OCI-M1 (cell line): ENCODE data around the gene EXOC6B.

Experiments
- DNase-seq: peaks from one replicate; lab custom pipeline; 2025; lab: John Stamatoyannopoulos, UW

EXOC6B gene

DNA sequence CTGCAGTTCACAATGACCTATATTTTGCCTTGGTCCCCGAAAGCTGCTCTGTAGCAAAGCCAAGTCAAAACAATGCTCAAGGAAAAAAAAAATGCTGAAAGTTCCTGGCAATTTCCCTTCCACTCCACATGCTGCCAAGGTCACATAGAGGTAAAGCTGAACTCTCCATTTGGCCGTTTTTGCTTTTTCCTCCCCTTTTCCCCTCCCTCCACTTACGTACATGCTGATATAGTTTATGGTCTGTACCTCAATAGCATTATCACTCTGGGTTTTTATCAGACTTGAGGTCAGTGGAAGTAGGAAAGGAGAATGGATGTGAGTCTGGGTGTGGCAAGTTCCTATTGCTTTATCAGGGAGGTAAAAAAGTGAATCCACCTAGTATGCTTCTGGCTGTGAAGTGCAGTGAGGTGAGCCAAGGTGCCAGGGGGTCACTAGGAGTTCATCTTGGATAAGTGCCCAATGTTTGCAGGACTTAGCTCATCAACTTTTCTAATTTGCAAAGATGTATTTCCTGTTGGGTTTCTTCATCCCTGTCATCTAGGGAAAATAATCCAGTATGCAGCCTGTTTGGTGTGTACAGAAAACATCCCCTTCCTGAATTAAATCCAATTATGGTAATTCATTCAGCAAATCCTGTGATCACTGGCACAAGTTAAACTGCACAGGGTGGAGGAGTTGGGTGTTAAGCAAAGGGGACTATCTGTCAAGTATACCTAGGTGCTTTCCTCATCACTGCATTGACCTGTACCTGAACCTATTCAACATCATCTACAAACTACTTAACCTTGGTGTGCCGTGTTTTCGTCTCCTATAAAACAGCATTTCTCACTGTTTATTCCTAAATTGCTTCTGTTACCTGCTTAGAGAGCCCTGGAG, 553.8 kb downstream of the EXOC6B start:
- no peak for DNase-seq

DNA sequence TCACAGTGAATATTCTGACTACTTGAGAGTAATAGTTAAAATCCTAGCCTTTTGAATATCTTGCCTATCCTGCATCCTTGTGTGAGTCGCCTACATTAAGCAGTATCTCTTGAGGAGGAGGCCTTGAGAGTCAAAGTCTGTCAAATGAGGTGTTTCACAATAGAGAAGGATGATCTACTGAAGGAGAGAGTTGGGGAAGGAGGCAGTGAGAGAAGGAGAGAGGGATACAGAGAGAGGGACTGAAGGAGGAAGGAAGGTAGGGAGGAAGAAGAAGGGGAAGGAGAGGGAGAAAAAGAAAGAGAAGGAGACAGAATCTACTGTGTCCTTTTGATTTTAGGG, 554.6 kb downstream of the EXOC6B start:
- no peak for DNase-seq

DNA sequence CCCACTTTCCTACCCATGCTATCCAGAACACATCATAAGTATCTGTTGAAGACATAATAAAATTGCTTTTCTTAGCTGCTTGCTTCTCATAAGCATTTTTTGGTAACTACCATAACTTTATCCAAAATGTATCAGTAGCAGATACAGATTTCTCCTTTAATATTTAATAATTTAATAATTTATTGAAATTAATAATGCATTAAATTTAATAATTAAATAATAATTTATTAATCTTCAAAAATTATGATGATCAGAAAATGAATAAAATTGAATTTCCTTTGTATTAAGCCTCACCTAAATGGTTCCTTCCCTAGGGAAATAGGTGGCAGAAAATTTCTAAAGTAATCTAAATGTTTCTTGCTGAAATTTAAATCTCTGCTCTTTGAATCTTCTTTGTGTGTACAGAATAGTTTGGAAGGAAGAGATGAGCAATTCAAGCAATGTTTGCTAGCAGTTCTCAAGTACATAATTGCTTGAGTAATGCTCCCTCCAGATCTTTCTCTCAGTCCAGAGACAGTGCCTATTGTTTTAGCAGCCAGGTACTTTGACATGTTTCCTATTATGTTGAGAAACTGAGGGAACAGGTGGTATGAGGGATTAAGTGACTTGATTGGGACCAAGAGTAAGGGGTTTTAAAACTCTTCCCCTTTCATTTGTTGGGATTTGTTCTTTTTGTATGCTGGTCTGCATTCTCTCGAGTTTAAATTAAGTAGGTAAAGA, 555.1 kb downstream of the EXOC6B start:
- DNase-seq, result no peak

DNA sequence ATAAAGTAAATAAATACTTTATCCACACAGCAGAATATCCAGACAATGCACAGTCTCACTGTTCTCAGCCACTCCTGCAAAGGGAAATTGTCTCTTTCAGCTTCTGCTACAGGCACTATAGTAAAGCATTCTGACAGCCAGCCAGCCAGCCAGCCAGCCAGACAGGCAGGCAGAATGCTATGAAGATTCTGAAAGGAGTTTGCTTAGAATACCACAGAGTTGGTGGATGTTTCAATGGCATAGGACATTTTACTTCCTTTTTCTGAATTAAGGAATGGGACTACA, 562.1 kb downstream of the EXOC6B start:
- DNase-seq, result no peak

DNA sequence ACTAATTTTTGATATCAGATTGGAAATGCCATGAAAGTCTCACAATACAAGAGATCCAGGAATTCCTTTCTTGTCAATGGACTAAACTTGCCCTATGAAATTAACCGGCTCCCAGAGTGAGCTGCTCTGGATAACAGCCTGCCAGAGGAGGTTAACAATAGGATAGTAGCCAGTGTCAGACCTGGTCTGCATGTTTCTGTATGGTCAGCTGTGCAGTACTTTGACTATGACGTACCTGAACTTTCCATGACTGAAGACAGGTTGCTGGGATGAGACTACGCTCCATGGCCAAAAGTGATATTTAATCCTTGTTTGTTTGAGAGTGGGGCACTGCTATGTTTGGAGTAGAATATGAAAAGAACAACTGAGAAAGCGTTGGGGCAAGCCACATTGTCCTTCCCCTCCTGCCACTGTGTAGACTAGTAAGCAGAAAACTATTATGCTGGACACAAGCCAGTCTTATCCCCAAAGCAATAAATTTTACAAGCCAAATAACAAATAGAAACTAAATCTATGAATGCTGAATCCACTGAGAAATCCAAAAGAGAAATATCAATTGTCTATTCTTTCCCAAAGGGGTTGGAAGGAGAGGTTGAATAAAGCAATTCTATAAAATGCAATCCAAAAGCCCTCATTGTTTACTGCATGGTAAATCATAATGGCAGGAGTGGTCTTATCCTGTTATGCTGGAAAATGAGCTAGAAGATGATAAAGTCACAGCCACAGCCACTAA, 562.6 kb downstream of the EXOC6B start:
- DNase-seq, result no peak

DNA sequence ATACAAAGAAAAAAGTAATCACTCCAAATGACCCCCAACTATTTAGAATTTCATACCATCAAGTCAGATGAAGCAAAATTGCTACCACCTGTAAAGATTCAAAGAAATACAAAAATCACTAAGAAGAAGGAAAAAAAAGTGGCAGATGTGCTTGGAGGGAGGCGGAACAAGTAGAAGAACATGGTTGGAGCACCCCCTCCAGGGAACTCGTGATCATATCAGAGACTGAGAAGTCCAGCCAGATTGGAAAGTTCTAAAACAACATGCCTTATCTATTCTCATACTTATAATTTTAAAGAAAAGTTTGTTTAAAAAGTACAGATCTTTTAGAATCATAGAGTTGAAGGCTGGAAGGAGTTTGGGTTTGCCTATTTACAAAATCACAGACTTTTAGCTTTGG, 564.8 kb downstream of the EXOC6B start:
- no peak for DNase-seq

DNA sequence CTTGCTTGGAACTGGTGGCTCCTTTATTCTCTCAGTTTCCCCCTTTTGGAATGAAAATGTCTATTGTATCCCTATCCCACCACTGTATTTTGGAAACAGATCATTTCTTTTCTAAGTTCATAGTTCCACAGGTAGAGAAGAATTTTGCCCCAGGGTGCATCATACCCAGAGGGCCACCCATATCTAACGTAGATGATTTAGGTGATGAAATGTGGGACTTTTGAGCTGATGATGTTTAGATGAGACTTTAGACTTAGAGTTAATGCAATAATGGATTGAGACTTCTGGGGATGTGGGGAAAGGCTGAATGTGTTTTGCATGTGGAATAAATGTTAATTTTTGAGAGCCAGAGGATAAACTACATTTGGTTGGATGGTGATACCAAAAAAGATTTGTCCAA, 570.3 kb downstream of the EXOC6B start:
- DNase-seq, result no peak

DNA sequence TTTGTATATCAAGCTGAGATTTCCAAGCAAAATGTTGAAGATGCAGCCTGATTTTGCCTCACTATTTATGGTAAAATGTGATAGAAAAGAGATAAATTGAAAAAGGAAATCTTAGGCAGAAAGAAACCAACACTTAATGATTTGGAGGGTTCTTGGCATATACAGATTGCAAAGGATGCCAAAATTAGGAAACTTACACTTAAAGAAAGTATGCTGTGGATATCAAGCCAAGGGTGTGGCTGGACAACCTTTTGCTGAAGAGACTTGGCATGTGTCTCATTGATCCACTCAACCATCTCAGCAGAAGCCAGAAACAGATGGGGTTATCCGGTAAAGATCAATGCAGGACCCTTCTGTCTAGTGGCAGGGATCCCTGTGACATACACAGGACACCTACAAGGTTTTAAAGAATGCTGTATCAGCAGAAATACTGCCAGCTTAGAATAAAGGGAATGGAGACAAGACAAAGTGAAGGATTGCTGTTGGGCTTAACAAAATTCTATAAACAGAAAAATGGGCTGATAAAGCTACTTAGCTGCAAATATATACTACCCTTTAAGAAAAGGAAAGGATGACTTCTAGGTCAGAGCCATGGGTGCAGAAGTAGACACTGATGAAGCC, 570.9 kb downstream of the EXOC6B start:
- DNase-seq, result no peak

DNA sequence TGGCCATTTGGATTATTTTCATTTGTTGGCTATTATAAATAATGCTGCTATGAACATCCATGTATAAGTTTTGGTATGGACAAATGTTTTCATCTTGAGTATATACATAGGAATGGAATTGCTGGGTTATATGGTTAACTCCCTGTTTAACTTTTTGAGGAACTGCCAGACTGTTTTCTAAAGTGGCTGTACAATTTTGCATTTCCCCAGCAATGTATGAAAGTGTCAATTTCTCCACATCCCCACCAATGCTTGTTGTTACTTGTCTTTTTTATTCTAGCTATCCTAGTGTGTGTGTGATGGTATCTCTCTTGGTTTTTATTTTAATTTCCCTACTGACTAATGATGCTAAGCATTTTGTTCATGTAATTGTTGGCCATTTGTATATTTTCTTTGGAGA, 587.5 kb downstream of the EXOC6B start:
- no peak for DNase-seq

DNA sequence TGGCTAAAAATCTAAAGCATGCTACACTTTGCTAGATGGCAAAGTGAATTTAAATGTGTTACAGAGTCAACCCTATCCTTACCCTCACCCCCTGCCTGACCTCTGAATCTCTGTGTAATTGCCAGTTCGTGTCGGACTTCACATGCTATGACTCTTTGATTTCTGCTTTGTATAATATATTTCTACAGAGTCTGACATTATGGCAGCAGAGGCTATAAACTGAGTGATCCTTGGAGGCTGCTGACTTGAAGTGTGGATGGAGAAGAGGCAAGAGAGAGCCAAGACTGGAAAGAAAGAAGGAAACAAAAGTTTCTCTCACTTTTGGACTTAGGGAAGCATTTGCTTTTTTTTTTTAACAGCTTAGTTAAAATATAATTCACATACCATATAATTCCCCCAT, 588.3 kb downstream of the EXOC6B start:
- DNase-seq, result no peak

DNA sequence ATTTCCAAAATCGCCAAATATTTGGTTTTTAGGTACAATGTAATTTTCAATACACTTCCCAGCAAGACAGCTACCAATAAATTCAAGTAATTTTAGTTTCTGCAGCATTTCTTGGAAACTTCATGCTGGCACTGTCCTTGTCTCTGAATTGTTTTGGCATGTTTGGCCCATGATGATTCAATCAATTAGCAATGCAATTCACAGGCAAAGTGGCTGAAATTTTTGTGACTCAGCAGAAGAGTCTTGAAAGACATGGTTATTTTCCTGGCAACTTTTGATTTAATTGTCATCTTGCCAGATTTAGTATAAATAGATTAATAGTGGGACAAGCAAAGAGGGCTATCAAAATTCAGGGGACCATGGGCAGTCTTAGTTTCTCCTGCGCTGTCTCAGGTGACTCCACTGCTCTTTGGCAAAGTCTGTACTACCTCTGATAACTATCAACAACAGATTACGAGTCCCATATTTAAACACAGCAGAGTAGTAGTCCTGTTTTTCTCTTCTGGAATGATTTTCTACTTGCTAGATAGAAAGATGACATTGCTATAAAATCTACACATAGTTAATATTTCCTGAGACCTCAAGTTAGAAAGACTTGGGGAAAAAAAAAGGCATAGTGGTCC, 589.3 kb downstream of the EXOC6B start:
- no peak for DNase-seq

DNA sequence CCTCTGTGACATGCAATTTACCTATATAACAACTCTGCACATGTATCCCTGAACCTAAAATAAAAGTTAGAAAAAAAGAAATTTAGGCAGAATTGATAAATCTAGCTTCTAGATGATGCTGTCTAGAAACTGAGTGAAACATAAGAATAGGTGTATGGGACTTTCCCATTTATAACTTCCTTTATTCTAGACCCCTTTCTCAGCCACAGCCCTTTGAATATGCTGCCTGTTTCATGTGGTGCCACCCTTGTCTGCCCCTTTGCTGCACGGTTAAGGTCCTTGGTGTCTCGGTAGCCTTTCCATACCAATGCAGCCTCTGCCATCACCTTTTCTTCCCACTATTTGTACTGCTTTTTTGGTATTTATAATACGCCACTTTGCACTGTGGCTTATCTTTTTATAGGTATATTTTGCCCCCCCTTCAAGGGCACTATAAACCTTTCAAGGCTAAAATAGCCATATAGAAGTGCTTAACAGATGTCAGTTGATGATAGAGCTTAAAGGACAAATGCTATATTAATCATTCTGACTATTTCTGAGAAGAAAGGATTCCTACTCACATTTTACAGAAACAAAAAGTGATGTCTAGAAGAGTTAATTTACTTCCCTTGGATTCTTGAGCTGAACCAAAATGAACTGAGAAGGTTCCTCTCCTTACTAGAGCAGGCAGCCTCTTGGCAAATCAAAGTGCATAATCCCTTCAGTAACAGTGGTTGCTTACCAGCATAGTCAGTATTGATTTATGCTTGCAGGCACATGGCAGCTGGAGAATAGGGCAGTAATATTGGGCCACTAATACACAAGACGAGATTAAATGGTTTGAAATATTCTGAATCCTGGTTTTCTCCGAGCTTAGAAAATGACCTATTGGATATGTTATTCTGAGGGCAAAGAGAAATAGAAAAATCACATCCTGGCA, 590.1 kb downstream of the EXOC6B start:
- no peak for DNase-seq

DNA sequence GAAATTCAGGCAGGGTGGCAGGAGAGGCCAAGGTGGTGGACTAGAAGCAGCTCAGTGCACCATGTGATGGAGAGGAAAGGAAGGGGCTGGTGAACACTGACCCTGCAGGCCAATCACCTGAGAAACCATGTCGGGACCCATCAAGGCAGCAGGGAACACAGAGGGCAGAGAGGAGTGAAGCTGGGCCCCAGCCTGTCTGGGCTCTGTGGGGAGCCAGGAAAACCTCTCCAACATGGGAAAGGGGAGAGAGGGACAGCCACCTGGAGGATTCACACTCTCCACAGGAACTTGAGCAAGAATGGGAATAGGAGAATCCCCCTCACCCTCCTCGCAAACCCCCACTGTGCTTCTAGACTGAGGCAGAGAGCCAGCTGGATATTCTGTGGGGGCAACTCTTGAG, 592.6 kb downstream of the EXOC6B start:
- no peak for DNase-seq

DNA sequence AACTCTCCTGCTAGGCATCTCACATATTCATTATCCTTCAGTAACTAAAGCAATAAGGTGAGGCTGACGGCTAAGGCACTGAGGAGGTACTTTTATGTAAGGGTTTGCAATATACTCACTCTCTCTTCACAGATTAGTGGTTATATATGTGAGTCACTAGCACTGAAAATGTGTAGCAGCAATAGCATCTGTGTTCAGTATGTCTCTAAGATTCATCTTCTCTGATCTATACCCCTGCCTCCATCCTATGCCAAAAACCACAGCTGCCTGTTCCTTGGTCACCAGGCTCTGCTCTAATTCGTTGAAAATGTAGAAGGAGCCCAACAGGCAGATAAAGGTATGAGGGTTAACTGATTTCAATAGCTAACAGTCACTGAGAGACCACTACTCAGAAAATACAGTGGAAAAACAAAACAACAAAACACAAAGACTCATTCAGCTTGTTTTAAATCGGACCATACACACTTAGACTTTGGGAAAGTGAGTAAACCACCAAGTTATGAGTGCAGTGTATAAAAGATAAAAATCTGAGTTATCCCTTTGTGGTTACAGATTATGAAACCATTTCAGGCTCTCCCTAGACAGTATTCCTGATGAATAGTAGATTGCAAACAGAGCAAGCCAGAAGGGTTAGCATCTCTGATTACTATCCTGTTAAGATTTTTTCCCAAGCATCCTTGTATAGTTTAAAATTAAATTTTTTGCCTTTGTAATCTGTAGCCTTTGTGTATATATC, 602.8 kb downstream of the EXOC6B start:
- DNase-seq, result no peak

DNA sequence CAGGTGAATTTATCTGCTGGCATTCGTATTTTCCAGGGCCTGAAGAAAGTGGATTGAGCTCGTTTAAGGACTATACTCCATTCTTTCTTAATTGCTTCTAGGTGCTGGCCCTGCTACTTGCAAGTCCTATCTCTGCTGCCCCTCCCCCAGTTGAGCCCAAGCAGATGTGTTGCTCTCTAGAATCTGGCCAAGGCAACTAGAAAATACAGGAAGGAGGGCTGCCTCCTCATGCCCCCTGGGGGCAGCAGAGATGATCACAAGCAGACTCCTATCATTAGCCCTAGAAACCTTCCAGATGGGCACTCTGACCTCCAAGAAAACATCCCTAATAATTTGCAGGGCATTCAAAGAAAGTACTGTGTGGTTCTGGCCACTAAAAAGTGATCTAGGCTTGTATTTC, 605.7 kb downstream of the EXOC6B start:
- DNase-seq, result peak; percentile 7

DNA sequence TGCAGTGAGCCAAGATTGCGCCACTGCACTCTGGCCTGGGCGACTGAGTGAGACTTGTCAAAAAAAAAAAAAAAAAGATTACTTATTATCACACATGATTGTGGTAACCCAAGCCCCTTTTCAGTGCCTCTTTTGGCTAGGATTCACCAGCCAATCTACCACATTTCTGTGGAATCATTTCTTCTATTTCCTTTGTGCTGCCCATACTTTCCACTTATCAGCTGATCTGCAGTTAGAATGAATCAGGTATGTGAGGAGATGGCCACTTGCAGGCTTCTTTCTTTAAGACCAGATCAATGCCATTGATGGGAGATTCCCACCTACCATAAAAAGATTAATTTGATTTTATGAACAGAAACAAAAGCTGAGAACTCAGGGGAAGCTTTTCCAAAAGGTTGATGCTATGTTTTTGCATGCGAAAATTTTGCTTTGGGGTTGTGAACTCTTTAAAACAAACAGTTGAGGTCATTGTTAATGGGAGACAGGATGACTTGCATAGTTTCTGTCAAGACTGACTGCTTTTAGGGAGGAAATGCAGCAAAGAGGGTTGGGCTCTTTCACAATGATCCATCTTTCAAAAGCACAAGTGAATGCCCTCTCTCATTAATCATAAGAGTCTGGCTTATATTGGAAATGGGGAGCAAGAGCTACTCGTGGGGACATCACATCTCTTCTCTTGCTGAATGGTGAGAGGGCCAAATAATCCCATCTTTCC, 611.2 kb downstream of the EXOC6B start:
- no peak for DNase-seq

DNA sequence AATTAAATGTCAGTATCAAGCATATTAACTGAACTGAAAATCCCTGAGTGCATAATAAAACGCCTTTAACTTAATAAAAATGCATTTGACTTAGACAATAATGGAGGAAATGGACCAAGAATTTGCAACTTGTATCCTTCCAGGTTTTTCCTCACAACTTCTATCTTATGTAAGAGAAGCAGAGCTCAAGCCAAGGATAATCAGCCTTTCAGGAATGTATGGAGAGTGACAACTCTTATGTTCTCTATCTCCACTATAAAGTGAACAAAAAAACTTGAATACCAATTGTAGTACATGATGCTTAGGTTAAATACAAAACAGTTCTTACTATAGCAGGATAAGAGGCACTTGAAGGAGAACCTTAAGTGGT, 613.4 kb downstream of the EXOC6B start:
- DNase-seq, result no peak

DNA sequence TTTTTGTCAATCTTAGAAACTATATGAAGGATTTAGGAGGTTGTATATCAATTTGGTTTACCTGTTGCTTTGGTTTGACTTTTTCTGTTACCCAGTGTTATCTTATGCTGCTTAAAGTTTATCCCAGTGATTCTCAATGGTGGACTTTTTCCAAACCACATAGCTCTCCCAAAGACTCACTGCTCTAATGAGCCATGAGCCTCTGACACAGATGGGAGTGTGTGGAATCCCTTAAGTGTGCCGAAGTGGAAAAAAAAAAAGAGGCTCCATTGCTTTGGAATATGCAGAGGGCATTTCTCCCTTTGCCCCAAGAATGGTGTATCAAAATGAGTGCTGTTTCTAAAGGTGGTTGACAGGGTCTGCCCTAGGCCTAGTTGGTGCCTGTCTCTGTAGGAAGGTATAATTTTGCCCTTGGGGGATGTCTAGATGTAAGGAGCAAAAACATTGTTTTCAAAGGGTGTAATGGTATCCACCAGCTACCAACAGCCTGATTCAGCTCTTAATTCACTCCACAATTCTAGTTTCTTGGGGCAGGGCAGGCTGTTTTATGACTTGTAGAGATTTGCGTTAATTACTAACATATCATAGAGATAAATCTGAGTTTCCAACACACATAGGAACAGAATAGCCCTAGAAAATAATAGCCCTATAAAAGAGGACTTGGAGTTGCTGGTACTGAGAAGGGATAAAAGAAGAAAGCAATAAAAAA, 613.9 kb downstream of the EXOC6B start:
- no peak for DNase-seq

DNA sequence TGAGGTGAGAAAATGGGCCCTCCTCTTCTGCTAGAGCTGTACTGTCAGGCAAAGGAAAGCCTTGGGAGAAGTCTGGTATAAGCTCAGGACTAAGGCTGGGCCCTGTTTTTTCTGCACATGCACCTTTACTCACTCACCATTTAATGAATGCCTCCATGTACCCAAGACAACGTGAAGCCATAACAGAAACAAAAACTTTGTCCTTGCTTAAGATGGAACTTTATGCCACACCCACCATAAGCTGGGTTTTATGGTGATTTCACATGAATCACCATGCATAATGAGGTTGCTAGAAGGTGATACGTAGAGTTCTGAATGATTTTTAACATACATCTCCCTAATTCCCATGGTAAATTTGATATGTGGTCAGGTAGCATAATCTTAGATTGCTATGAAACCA, 614.5 kb downstream of the EXOC6B start:
- DNase-seq, result no peak
